HepG2 (cell line): ENCODE data around the gene NPIPB6. TPM values are rescaled to one million over a fixed set of nuclear protein-coding genes. Genes with fewer than 3 reads are reported as not detected.

ENCODE experiments used
- ARHGAP35 ChIP-seq: sonication (generic); formaldehyde crosslinking; IDR thresholded peaks from 2 replicates; pipeline ENCODE4 v1.9.0; 2022; ENCODE audit warnings: mild to moderate bottlenecking, inconsistent platforms, moderate library complexity, missing genetic modification reagents, borderline replicate concordance
- ETV5 ChIP-seq: IDR thresholded peaks from 2 replicates; pipeline ENCODE4 v1.6.1; 2018; ENCODE audit warnings: missing biosample characterization, missing genetic modification reagents, inconsistent platforms, borderline replicate concordance
- FOXK2 ChIP-seq: fragments of 450-650 bp; IDR thresholded peaks from 2 replicates; pipeline ENCODE4 v1.6.1; 2016
- MED1 ChIP-seq: sonication (generic); formaldehyde crosslinking; IDR thresholded peaks from 2 replicates; pipeline ENCODE4 v1.4.0; 2020; ENCODE audit warnings: missing genetic modification reagents
- MED13 ChIP-seq: sonication (generic); formaldehyde crosslinking; IDR thresholded peaks from 2 replicates; pipeline ENCODE4 v1.5.0; 2020; ENCODE audit warnings: missing genetic modification reagents
- MTERF4 ChIP-seq: sonication (generic); formaldehyde crosslinking; IDR thresholded peaks from 2 replicates; pipeline ENCODE4 v1.8.0; 2023; ENCODE audit warnings: mild to moderate bottlenecking, missing genetic modification reagents
- PATZ1 ChIP-seq: sonication (generic); formaldehyde crosslinking; IDR thresholded peaks from 2 replicates; pipeline ENCODE4 v1.4.0; 2020; ENCODE audit warnings: missing genetic modification reagents
- SATB2 ChIP-seq: sonication (generic); formaldehyde crosslinking; IDR thresholded peaks from 2 replicates; pipeline ENCODE4 v1.5.0; 2020; ENCODE audit warnings: missing genetic modification reagents
- SKIL ChIP-seq: sonication (generic); formaldehyde crosslinking; IDR thresholded peaks from 2 replicates; pipeline ENCODE4 v1.8.0; 2022; ENCODE audit warnings: missing genetic modification reagents, mild to moderate bottlenecking, moderate library complexity, borderline replicate concordance
- SMAD9 ChIP-seq: sonication (generic); formaldehyde crosslinking; IDR thresholded peaks from 2 replicates; pipeline ENCODE4 v1.5.1; 2020; ENCODE audit warnings: mild to moderate bottlenecking, missing genetic modification reagents
- SMC3 ChIP-seq: IDR thresholded peaks from 2 replicates; pipeline ENCODE4 v1.6.1; 2011; ENCODE audit warnings: low read length, improper control_type of control experiment
- THAP8 ChIP-seq: sonication (generic); formaldehyde crosslinking; IDR thresholded peaks from 2 replicates; pipeline ENCODE4 v1.5.1; 2020; ENCODE audit warnings: missing genetic modification reagents, mild to moderate bottlenecking, borderline replicate concordance
- TSC22D2 ChIP-seq: sonication (generic); formaldehyde crosslinking; IDR thresholded peaks from 2 replicates; pipeline ENCODE4 v1.5.1; 2020; ENCODE audit warnings: missing genetic modification reagents, mild to moderate bottlenecking, borderline replicate concordance
- ZBTB4 ChIP-seq: sonication (generic); formaldehyde crosslinking; IDR thresholded peaks from 2 replicates; pipeline ENCODE4 v1.4.0; 2020; ENCODE audit warnings: missing genetic modification reagents, mild to moderate bottlenecking, borderline replicate concordance
- ZFP36 ChIP-seq: fragments of 150-350 bp; IDR thresholded peaks from 2 replicates; pipeline ENCODE4 v1.6.1; 2018; ENCODE audit warnings: borderline replicate concordance, low read length, low read depth; ENCODE audit not compliant: partially characterized antibody
- ZNF24 ChIP-seq: fragments of 450-650 bp; IDR thresholded peaks from 2 replicates; pipeline ENCODE4 v1.6.1; 2017; ENCODE audit warnings: antibody characterized with exemption, mild to moderate bottlenecking
- ZNF451 ChIP-seq: sonication (generic); formaldehyde crosslinking; IDR thresholded peaks from 2 replicates; pipeline ENCODE4 v1.5.0; 2020; ENCODE audit warnings: mild to moderate bottlenecking, missing genetic modification reagents
- polyA plus RNA-seq, 8 experiments: library from polyadenylated mRNA; depleted of rRNA in 3 of 8; stranded (reverse) in 7 of 8; unstranded in 1 of 8; fragments of >200 nt; fragmentation: Illumina TruSeq in 4 of 8; extraction: Trizol in 4 of 8; gene quantifications; 2 replicates each; pipeline versions ENCODE4 v1.2.1 to v1.2.3, GENCODE V29; 2011 to 2016; ENCODE audit warnings: low read depth in 4 of 8, missing spikeins in 1 of 8, mixed read lengths in 1 of 8; ENCODE audit not compliant: insufficient read depth in 1 of 8
- total RNA-seq, 5 experiments: library from RNA; depleted of rRNA; stranded (reverse); fragments of >200 nt; fragmentation: Illumina TruSeq; extraction: Trizol; gene quantifications; 2 replicates each; pipeline ENCODE4 v1.2.3, GENCODE V29; 2016; ENCODE audit warnings: low read depth in 1 of 5

Gene NPIPB6
- total and polyA plus RNA-seq, 2 of the 13 experiments (the other 11 are each of a cell fraction or from before 2014, with no cell fraction given): 0.25 TPM; not detected in 1

GRCh38 chr16:28304214-28304613 lies 59.1 kb downstream of the NPIPB6 start (continued):
- TF ChIP-seq MTERF4 (CRISPR knock-in tag): 0 out of 2 replicates have a peak, but pooled peaks have one; percentile 65
- peak; percentile 99 for TF ChIP-seq TSC22D2 (CRISPR knock-in tag)
- no peak for TF ChIP-seq ZNF451 (CRISPR knock-in tag)
- TF ChIP-seq SKIL: peak; percentile 78
- TF ChIP-seq ZFP36: no peak
- TF ChIP-seq ZNF24: no peak
- peak; percentile 95 for TF ChIP-seq SATB2 (CRISPR knock-in tag)
- TF ChIP-seq MED13 (CRISPR knock-in tag): peak; percentile 84
- peak; percentile 93; the same call in 1 of the 2 replicates for TF ChIP-seq ARHGAP35 (CRISPR knock-in tag)
- TF ChIP-seq MED1 (CRISPR knock-in tag): peak; percentile 80
- no peak for TF ChIP-seq SMC3
- no peak; the same call in 1 of the 2 replicates for TF ChIP-seq SMAD9
- no peak for TF ChIP-seq FOXK2
- TF ChIP-seq ZBTB4 (CRISPR knock-in tag): no peak
- peak; percentile 77 for TF ChIP-seq ETV5 (CRISPR knock-in tag)
- TF ChIP-seq PATZ1 (CRISPR knock-in tag): peak; percentile 73
- no peak for TF ChIP-seq THAP8
